Hematopoietic multipotent progenitor cell treated with erythropoietin and hydrocortisone succinate and interleukin-3 and kit ligand, for 8 days (in vitro differentiated cells): Measurements from ENCODE around the gene TAS2R3.
"Not testable (repeated sequence)": the region's sequence is repeated elsewhere in the genome, so short reads cannot be mapped to it uniquely, and the experiment has no call there.

ENCODE experiments used
- DNase-seq: peaks from one replicate; pipeline ENCODE4 v3.0.0-alpha.2; 2015

Gene TAS2R3

GRCh38 chr7:141763797-141764196 is at the start of gene TAS2R3:
TAS2R3 (plus strand) TSS chr7:141764097; CDS start chr7:141764159, 62 bp downstream.
- DNase-seq = no peak

GRCh38 chr7:141714571-141714970 is 49.3 kb upstream of the TAS2R3 start:
- no peak for DNase-seq

- DNase-seq = no peak
These were observed 48.9 kb upstream of the TAS2R3 start for GRCh38 chr7:141715018-141715417.

GRCh38 chr7:141715794-141716689 is 47.9 kb upstream of the TAS2R3 start:
- DNase-seq = no peak

GRCh38 chr7:141717450-141717849 is 46.4 kb upstream of the TAS2R3 start:
- no peak for DNase-seq

GRCh38 chr7:141722529-141722928 is 41.4 kb upstream of the TAS2R3 start:
- no peak for DNase-seq

- DNase-seq = no peak
These were observed 34.9 kb upstream of the TAS2R3 start for GRCh38 chr7:141729020-141729419.

- DNase-seq = no peak
These were observed 32.3 kb upstream of the TAS2R3 start for GRCh38 chr7:141731476-141732149.

GRCh38 chr7:141737118-141737835 is 26.6 kb upstream of the TAS2R3 start:
- DNase-seq = peak; percentile 40

GRCh38 chr7:141737836-141738591 is 25.9 kb upstream of the TAS2R3 start, which contains the start of gene SSBP1:
SSBP1 (plus strand) TSS chr7:141738358; CDS start chr7:141739167, 809 bp downstream.
- peak; percentile 98 for DNase-seq

- no peak for DNase-seq
These were observed 25.3 kb upstream of the TAS2R3 start for GRCh38 chr7:141738592-141739013.

GRCh38 chr7:141739250-141739649 is 24.6 kb upstream of the TAS2R3 start:
- DNase-seq = no peak

- no peak for DNase-seq
These were observed 21.7 kb upstream of the TAS2R3 start for GRCh38 chr7:141742229-141742628.

GRCh38 chr7:141744131-141744530 is 19.8 kb upstream of the TAS2R3 start:
- DNase-seq = no peak

- DNase-seq = no peak
These were observed 15.5 kb upstream of the TAS2R3 start for GRCh38 chr7:141748396-141748795.

- peak; percentile 25 for DNase-seq
These were observed 12.0 kb upstream of the TAS2R3 start for GRCh38 chr7:141751904-141752303.

- peak; percentile 41 for DNase-seq
These were observed 11.3 kb upstream of the TAS2R3 start for GRCh38 chr7:141752634-141753033.

GRCh38 chr7:141754939-141755338 is 9.0 kb upstream of the TAS2R3 start:
- DNase-seq = peak; percentile 69

GRCh38 chr7:141770083-141770583 is 6.2 kb downstream of the TAS2R3 start:
- DNase-seq = not testable (repeated sequence)

GRCh38 chr7:141776374-141776773 is 12.5 kb downstream of the TAS2R3 start, which contains the start of gene TAS2R4:
TAS2R4 (plus strand) TSS chr7:141776674; CDS start chr7:141778489, 1,815 bp downstream.
- no peak for DNase-seq

- DNase-seq = peak; percentile 70
These were observed 22.0 kb downstream of the TAS2R3 start for GRCh38 chr7:141785706-141786552.
